Neural crest cell (in vitro differentiated cells): ENCODE measurements around the gene CASK. TPM values are rescaled to one million over a fixed set of nuclear protein-coding genes. Genes with fewer than 3 reads are reported as not detected.

Source experiments
- DNase-seq: peaks from one replicate; pipeline ENCODE4 v3.0.0; 2021; ENCODE audit warnings: low read depth, mixed read lengths, low spot score
- H3K27ac Mint-ChIP-seq: one replicate; pipeline ENCODE4 v1.8.0; 2021; ENCODE audit warnings: mild to moderate bottlenecking, mixed read lengths; ENCODE audit not compliant: unreplicated experiment
- H3K27me3 Mint-ChIP-seq: 2 replicates; pipeline ENCODE4 v1.8.0; 2021; ENCODE audit warnings: low read depth, mild to moderate bottlenecking, mixed read lengths
- H3K36me3 Mint-ChIP-seq: 2 replicates; pipeline ENCODE4 v1.8.0; 2021; ENCODE audit warnings: low read depth, mild to moderate bottlenecking, mixed read lengths
- H3K4me1 Mint-ChIP-seq: 2 replicates; pipeline ENCODE4 v1.8.0; 2021; ENCODE audit warnings: mixed read lengths
- H3K4me3 Mint-ChIP-seq: one replicate; pipeline ENCODE4 v1.8.0; 2021; ENCODE audit warnings: mild to moderate bottlenecking, mixed read lengths
- H3K9me3 Mint-ChIP-seq: 2 replicates; pipeline ENCODE4 v1.8.0; 2021; ENCODE audit warnings: mixed read lengths
- CTCF ChIP-seq: fragments of 200-600 bp; sonication (generic); conservative IDR thresholded peaks from 2 replicates; pipeline ENCODE4 v1.5.0; 2021; ENCODE audit warnings: antibody characterized with exemption, mild to moderate bottlenecking
- total RNA-seq: library from RNA; stranded (reverse); gene quantifications from 2 replicates; pipeline ENCODE4 v1.2.1, GENCODE V29; 2021

Gene CASK
- total RNA-seq, 1 donor from 2014 or later = 57.8 TPM

- DNase-seq = no peak
- Mint-ChIP-seq H3K36me3 (peaks cover 9% of the 10 kb centered on the region), H3K9me3 (no peaks in the 10 kb centered on the region), H3K4me1 (no peaks in the 10 kb centered on the region), H3K4me3 (no peak overlapping the region), H3K27me3 (no peaks in the 10 kb centered on the region), H3K27ac (no peak overlapping the region)
- TF ChIP-seq CTCF = no peak
Observed at GRCh38 chrX:41629539-41629938, 293.8 kb downstream of the CASK start.

- H3K36me3 Mint-ChIP-seq = peaks cover 7% of the 10 kb centered on the region
- no peak for TF ChIP-seq CTCF
- no peak overlapping the region for H3K4me3 Mint-ChIP-seq
- H3K4me1 Mint-ChIP-seq = no peaks in the 10 kb centered on the region
- no peaks in the 10 kb centered on the region for H3K27me3 Mint-ChIP-seq
- H3K9me3 Mint-ChIP-seq = no peaks in the 10 kb centered on the region
- DNase-seq = no peak
- no peak overlapping the region for H3K27ac Mint-ChIP-seq
Observed at GRCh38 chrX:41621222-41621723, 302.1 kb downstream of the CASK start.

- H3K9me3 Mint-ChIP-seq = no peaks in the 10 kb centered on the region
- TF ChIP-seq CTCF = no peak
- no peak overlapping the region for H3K4me3 Mint-ChIP-seq
- no peak for DNase-seq
- no peaks in the 10 kb centered on the region for H3K4me1 Mint-ChIP-seq
- H3K27me3 Mint-ChIP-seq = no peaks in the 10 kb centered on the region
- H3K27ac Mint-ChIP-seq = no peak overlapping the region
- H3K36me3 Mint-ChIP-seq = peaks cover 2% of the 10 kb centered on the region
Observed at GRCh38 chrX:41619221-41619620, 304.1 kb downstream of the CASK start.

- Mint-ChIP-seq H3K27ac (no peak overlapping the region), H3K9me3 (no peaks in the 10 kb centered on the region), H3K36me3 (peaks cover 2% of the 10 kb centered on the region), H3K4me3 (no peak overlapping the region), H3K27me3 (no peaks in the 10 kb centered on the region), H3K4me1 (no peaks in the 10 kb centered on the region)
- DNase-seq = no peak
- no peak for TF ChIP-seq CTCF
Observed at GRCh38 chrX:41616935-41617334, 306.4 kb downstream of the CASK start.

GRCh38 chrX:41616255-41616654, 307.1 kb downstream of the CASK start:
- Mint-ChIP-seq H3K27ac (no peak overlapping the region), H3K4me3 (no peak overlapping the region), H3K36me3 (peaks cover 2% of the 10 kb centered on the region), H3K9me3 (no peaks in the 10 kb centered on the region), H3K4me1 (no peaks in the 10 kb centered on the region), H3K27me3 (no peaks in the 10 kb centered on the region)
- TF ChIP-seq CTCF = no peak
- no peak for DNase-seq

- DNase-seq = no peak
- Mint-ChIP-seq H3K9me3 (peaks cover 2% of the 10 kb centered on the region), H3K4me1 (no peaks in the 10 kb centered on the region), H3K27me3 (no peaks in the 10 kb centered on the region), H3K4me3 (no peak overlapping the region), H3K36me3 (peaks cover 8% of the 10 kb centered on the region), H3K27ac (no peak overlapping the region)
- TF ChIP-seq CTCF = no peak
Observed at GRCh38 chrX:41608244-41608643, 315.1 kb downstream of the CASK start.
